ENCODE data around the gene ABCE1. TPM values are rescaled to one million over a fixed set of nuclear protein-coding genes. Genes with fewer than 3 reads are reported as not detected.

The ABCE1 gene
- total RNA-seq, 6 experiments from 2014 or later, result 14.4 to 57.7 (median 28.9) TPM

DNA sequence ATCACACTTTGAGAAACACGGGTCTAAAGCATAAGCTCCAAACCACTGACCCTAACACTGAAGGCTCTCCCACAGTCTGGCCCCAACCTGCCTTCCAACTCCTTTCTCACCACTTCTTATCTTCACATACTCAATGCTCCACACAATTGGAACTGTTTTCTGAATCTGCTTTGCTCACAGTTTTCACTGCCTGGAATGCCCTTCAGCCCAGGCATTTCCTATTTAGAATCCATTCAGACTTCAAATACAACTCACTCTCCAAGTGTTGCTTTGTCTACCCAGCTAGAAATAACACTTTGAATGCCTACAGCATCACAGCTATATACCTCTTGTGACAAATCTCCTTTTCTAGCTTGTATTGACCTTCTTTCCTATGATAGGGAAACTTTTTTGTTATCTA lies 72.1 kb downstream of the ABCE1 start:
- Histone ChIP-seq H3K27me3 (no peaks in the 10 kb centered on the region), H3K4me1 (no peaks in the 10 kb centered on the region), H3K9me3 (no peaks in the 10 kb centered on the region), H3K4me3 (no peak overlapping the region), H3K36me3 (peaks cover 0 to 22% (median 14%) of the 10 kb centered on the region in 4 donors), H3K27ac (no peak overlapping the region)
- WGBS (ENCODE audit: insufficient coverage, low coverage, low lambda C conversion rate, missing lambda C conversion rate), result 63% methylated on average over 1 of the region's 1 CpG
- DNase-seq (no peak), ATAC-seq (no peak)
- TF ChIP-seq, protein P1, sequence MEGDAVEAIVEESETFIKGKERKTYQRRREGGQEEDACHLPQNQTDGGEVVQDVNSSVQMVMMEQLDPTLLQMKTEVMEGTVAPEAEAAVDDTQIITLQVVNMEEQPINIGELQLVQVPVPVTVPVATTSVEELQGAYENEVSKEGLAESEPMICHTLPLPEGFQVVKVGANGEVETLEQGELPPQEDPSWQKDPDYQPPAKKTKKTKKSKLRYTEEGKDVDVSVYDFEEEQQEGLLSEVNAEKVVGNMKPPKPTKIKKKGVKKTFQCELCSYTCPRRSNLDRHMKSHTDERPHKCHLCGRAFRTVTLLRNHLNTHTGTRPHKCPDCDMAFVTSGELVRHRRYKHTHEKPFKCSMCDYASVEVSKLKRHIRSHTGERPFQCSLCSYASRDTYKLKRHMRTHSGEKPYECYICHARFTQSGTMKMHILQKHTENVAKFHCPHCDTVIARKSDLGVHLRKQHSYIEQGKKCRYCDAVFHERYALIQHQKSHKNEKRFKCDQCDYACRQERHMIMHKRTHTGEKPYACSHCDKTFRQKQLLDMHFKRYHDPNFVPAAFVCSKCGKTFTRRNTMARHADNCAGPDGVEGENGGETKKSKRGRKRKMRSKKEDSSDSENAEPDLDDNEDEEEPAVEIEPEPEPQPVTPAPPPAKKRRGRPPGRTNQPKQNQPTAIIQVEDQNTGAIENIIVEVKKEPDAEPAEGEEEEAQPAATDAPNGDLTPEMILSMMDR (IDR thresholded peaks at IDR 0.05), result no peak
- no peak for TF ChIP-seq POLR2A (IDR thresholded peaks at IDR 0.05)
- intact Hi-C loops (cut with DNase I), result no loop called here

DNA sequence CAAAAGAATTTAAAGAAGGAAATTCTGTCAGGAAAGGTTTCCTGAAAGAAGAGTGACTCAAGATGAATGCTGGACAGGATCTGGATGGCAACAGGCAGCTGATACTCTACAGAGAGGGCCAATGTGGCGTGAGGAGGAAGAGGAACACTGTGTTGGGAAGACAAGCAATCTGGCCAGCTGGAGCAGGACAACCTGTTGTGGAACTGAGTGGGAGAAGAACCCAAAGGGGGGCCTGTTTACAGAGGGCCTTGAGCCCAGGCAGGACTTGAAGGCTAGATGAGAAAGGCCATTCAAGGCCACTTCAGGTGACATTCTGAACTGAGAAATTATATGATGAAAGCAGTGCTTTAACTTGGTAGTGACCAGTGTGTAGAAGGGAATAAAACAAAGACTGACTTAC lies 73.8 kb downstream of the ABCE1 start:
- ATAC-seq, result no peak
- WGBS (ENCODE audit: insufficient coverage, low coverage, low lambda C conversion rate, missing lambda C conversion rate), result 46% methylated on average over 1 of the region's 1 CpG
- TF ChIP-seq POLR2A (IDR thresholded peaks at IDR 0.05), result no peak
- TF ChIP-seq, protein P1 (IDR thresholded peaks at IDR 0.05), result no peak
- Histone ChIP-seq H3K9me3 (no peaks in the 10 kb centered on the region), H3K27me3 (no peaks in the 10 kb centered on the region), H3K4me3 (no peak overlapping the region), H3K36me3 (peaks cover 0 to 22% (median 13%) of the 10 kb centered on the region in 4 donors), H3K27ac (no peak overlapping the region), H3K4me1 (peaks cover 0 to 10% (median 4%) of the 10 kb centered on the region in 4 donors)
- intact Hi-C loops (cut with DNase I), result no loop called here
- no peak for DNase-seq

DNA sequence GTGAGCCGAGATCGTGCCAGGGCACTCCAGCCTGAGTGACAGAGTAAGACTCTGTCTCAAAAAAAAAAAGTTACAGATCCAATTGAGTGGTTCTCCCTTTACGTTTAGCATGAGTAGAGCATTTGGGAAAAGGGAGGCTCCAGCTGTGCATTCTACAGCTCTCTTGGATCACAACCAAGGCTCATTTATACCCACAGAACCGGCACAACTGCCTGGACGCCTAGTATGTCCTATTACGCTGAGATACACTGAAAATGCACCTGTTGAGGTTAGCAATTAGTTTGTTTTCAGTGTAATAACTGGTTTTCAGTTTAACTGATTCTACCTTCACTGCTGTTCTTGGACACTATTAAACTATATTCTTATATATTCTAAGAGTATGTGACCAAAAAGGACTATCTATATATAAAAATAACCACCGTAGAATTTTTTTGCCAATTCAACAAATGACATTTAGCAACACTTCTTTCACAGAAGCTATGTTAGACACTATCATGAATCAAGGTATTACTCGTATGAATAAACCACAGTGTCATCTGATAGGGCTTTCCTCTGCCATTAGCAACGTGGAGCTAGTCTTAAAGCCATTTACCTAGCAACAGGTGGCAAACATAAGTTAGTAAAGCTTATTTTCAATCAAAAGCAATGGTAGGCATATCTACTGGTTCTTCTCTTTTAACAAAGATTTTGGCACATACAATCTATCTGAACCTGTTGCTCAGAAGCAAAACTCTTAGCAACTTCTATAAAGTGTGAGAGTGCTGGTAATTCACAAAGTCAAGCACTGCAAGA lies 78.7 kb downstream of the ABCE1 start:
- Histone ChIP-seq H3K4me3 (peak overlapping the region in 2 of 3 donors; percentile 73 to 74), H3K27ac (peak overlapping the region; percentile 97 to 99 (median 99)), H3K36me3 (no peaks in the 10 kb centered on the region), H3K4me1 (peaks cover 0 to 20% (median 8%) of the 10 kb centered on the region in 4 donors), H3K27me3 (no peaks in the 10 kb centered on the region), H3K9me3 (no peaks in the 10 kb centered on the region)
- intact Hi-C loops (cut with DNase I), result no loop called here
- 28% methylated on average over 6 of the region's 9 CpGs for WGBS (ENCODE audit: insufficient coverage, low coverage, low lambda C conversion rate, missing lambda C conversion rate)
- no peak for TF ChIP-seq POLR2A (IDR thresholded peaks at IDR 0.05)
- TF ChIP-seq, protein P1 (IDR thresholded peaks at IDR 0.05), result no peak
- DNase-seq (no peak), ATAC-seq (no peak)

DNA sequence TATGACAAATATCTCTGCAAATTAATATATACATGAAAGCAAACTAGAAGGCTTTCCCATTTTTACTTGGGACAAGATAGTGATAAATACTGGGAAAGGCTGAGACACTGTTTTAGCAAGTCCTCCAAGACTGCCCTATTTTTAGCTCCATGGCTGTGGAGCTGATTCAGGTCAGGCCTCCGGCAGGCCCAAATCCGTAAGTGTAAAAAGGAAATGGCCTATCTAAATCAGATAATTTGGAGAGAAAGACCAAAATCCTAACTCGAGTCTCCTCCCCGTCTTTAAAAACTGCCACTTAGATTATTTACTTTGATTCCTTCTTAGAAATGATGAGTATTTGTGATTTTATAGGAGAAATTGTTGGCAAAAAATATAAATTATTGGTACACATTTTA lies 79.4 kb downstream of the ABCE1 start:
- H3K9me3 ChIP-seq, result no peaks in the 10 kb centered on the region
- H3K4me1 ChIP-seq, result peaks cover 0 to 20% (median 8%) of the 10 kb centered on the region in 4 donors
- ATAC-seq, result no peak
- H3K36me3 ChIP-seq, result no peaks in the 10 kb centered on the region
- DNase-seq, result no peak
- H3K27me3 ChIP-seq, result no peaks in the 10 kb centered on the region
- H3K4me3 ChIP-seq, result peak overlapping the region; percentile 73 to 80 (median 74)
- peak overlapping the region; percentile 97 to 99 (median 99) for H3K27ac ChIP-seq
- no peak for TF ChIP-seq POLR2A (IDR thresholded peaks at IDR 0.05)
- TF ChIP-seq, protein P1 (IDR thresholded peaks at IDR 0.05), result no peak
- intact Hi-C loops (cut with DNase I), result no loop called here
- 1% methylated on average over 4 of the region's 4 CpGs for WGBS (ENCODE audit: insufficient coverage, low coverage, low lambda C conversion rate, missing lambda C conversion rate)

Measured in right lobe of liver (tissue), 6 donors.